ENCODE data around the gene ALDH4A1. TPM values are rescaled to one million over a fixed set of nuclear protein-coding genes. Genes with fewer than 3 reads are reported as not detected.

Gene ALDH4A1
- total RNA-seq, 1 experiment from 2014 or later = 26.1 TPM

DNA sequence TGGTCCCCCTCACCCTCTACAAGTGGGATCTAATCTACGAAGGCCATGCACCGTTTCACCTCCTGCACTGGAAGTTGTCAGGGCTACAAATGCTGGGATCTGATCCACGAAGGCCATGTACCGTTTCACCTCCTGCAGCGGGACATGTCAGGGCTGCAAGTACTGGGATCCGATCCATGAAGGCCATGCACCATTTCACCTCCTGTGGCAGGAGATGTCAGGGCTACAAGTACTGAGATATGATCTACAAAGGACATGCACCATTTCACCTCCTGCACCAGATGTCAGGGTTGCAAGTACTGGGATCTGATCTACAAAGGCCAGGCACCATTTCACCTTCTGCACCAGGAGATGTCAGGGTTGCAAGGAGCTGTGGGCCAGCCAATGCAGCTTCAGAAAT, 7.0 kb downstream of the ALDH4A1 start:
- no peak overlapping the region for H3K14ac ChIP-seq (ENCODE audit: insufficient read depth, low read length)
- H3T11ph ChIP-seq (ENCODE audit: low read length) = no peak overlapping the region
- no peaks in the 10 kb centered on the region for H3K9me3 ChIP-seq (ENCODE audit: control insufficient read depth, low read depth, low read length)
- no peak overlapping the region for H2BK120ac ChIP-seq (ENCODE audit: low read depth, low read length, poor library complexity, severe bottlenecking)
- Mint-ChIP-seq H3K4me3 (no peak overlapping the region), H3K36me3 (ENCODE audit: insufficient read depth in 1 of 3, low read depth in 3 of 3) (peaks cover 0 to 5% (median 0%) of the 10 kb centered on the region in 3 experiments; a peak in 3 of 7 replicates), H3K4me1 (peaks cover 0 to 3% of the 10 kb centered on the region in 2 experiments; a peak in 1 of 4 replicates), H3K27ac (no peak overlapping the region; a peak in 1 of 7 replicates), H3K9me3 (no peaks in the 10 kb centered on the region), H3K27me3 (ENCODE audit: low read depth) (no peaks in the 10 kb centered on the region; the same call in 1 of the 2 replicates)
- no peaks in the 10 kb centered on the region for H3K4me1 ChIP-seq (ENCODE audit: insufficient read depth, low read length)
- no peaks in the 10 kb centered on the region for H4K20me1 ChIP-seq (ENCODE audit: control insufficient read depth, insufficient read depth, insufficient read length)
- H3K27me3 ChIP-seq (ENCODE audit: insufficient read depth, low read length) = no peaks in the 10 kb centered on the region
- no peak overlapping the region for H4K91ac ChIP-seq (ENCODE audit: insufficient read length, low read depth, low read length)
- no peaks in the 10 kb centered on the region for H3K79me2 ChIP-seq (ENCODE audit: insufficient read depth, low read length)
- H4K5ac ChIP-seq (ENCODE audit: insufficient read length, low read depth, low read length) = peak overlapping the region; percentile 53
- H3K9ac ChIP-seq (ENCODE audit: extremely low read depth, insufficient read length, low read length) = no peak overlapping the region
- no peaks in the 10 kb centered on the region for H3K23me2 ChIP-seq (ENCODE audit: insufficient read length, low read depth, low read length, poor library complexity, severe bottlenecking)
- no peak for TF ChIP-seq CTCF (conservative IDR thresholded peaks at IDR 0.05)
- no peak overlapping the region for H2BK5ac ChIP-seq (ENCODE audit: insufficient read length, low read length)
- H3K23ac ChIP-seq (ENCODE audit: insufficient read length, low read depth, low read length) = no peak overlapping the region
- no peak overlapping the region for H4K8ac ChIP-seq (replicated peaks; ENCODE audit: insufficient read length, low read depth, low read length)
- no peak overlapping the region for H2BK15ac ChIP-seq (ENCODE audit: low read depth, low read length)
- no peaks in the 10 kb centered on the region for H3K79me1 ChIP-seq (ENCODE audit: insufficient read depth, low read depth, low read length, poor library complexity, severe bottlenecking)
- H2AFZ ChIP-seq (ENCODE audit: low read length) = no peak overlapping the region
- no CpG with 5 or more reads among the region's 6 CpGs for WGBS (ENCODE audit: extremely low coverage, insufficient read length, low lambda C conversion rate)
- no peak overlapping the region for H3K27ac ChIP-seq (ENCODE audit: insufficient read length, low read depth, low read length)
- H2BK20ac ChIP-seq (ENCODE audit: low read depth, low read length, poor library complexity, severe bottlenecking) = no peak overlapping the region
- no peak overlapping the region for H3K56ac ChIP-seq (ENCODE audit: insufficient read length, low read depth, low read length)
- H2BK12ac ChIP-seq (ENCODE audit: insufficient read length, low read depth, low read length) = no peak overlapping the region
- H3K18ac ChIP-seq (ENCODE audit: insufficient read length, low read depth, low read length) = no peak overlapping the region
- no peak for DNase-seq
- H3K4me2 ChIP-seq (ENCODE audit: insufficient read depth, insufficient read length, low read length) = no peak overlapping the region
- H2AK5ac ChIP-seq (ENCODE audit: insufficient read length, low read length) = no peak overlapping the region
- H3K4ac ChIP-seq (ENCODE audit: low read depth, low read length) = no peak overlapping the region
